ENCODE data around the gene AXIN2. TPM values are rescaled to one million over a fixed set of nuclear protein-coding genes. Genes with fewer than 3 reads are reported as not detected.

The AXIN2 gene
- total and polyA plus RNA-seq, 10 of the 15 experiments (the other 5 are each of a cell fraction or from before 2014, with no cell fraction given), result 0.47 to 7.8 (median 3.1) TPM

DNA sequence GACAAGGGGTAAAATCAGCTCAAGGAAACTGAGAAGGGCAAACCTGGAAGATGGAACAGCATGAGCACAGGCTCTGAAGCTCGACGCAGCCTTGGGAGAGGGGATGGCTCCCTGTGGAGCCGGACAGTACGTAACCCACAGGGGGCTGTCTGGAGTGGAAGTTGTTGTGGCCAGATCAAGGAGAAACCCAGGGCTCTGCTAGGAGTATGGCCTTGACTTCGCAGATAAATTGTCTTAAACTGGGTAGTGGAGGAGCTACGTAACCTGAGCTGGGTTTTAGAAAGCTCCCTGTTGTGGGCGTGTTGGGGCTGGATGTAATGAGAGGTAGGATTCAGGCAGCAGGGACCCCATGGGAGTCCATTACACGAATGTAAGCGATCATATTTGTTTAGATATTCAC lies 25.5 kb upstream of the AXIN2 start:
- ChIA-PET CTCF (interaction anchor here (0.6 to 1.5 kb wide), 2 partner anchors 30 to 1706 kb away, joined by 3 to 5 read pairs; no protein-coding TSS in a partner anchor), RAD21 (ENCODE audit: unreplicated experiment) (no interaction called here), SMC1A (ENCODE audit: uncharacterized antibody, unreplicated experiment) (no interaction called here), POLR2A (no interaction called here)
- no peaks in the 10 kb centered on the region for H3K4me1 ChIP-seq (ENCODE audit: control insufficient read depth, insufficient read depth, low read length)
- H3K9ac ChIP-seq (ENCODE audit: control insufficient read depth, insufficient read depth, low read length), result no peak overlapping the region
- no peak for ATAC-seq
- no peaks in the 10 kb centered on the region for H3K9me3 ChIP-seq (replicated peaks; ENCODE audit: control insufficient read depth, insufficient read depth, low read length)
- no TSS peak for BruUV-seq (replicated peaks)
- H2AFZ ChIP-seq (ENCODE audit: control insufficient read depth, low read depth, low read length), result no peak overlapping the region
- no peak for DNase-seq (ENCODE audit: low read depth, low spot score)
- no peak for FAIRE-seq
- TF ChIP-seq MEF2B (IDR thresholded peaks at IDR 0.05; ENCODE audit: partially characterized antibody, poor library complexity, severe bottlenecking) (no peak), FOXK2 (IDR thresholded peaks at IDR 0.05) (no peak)
- TF ChIP-seq, protein P1, sequence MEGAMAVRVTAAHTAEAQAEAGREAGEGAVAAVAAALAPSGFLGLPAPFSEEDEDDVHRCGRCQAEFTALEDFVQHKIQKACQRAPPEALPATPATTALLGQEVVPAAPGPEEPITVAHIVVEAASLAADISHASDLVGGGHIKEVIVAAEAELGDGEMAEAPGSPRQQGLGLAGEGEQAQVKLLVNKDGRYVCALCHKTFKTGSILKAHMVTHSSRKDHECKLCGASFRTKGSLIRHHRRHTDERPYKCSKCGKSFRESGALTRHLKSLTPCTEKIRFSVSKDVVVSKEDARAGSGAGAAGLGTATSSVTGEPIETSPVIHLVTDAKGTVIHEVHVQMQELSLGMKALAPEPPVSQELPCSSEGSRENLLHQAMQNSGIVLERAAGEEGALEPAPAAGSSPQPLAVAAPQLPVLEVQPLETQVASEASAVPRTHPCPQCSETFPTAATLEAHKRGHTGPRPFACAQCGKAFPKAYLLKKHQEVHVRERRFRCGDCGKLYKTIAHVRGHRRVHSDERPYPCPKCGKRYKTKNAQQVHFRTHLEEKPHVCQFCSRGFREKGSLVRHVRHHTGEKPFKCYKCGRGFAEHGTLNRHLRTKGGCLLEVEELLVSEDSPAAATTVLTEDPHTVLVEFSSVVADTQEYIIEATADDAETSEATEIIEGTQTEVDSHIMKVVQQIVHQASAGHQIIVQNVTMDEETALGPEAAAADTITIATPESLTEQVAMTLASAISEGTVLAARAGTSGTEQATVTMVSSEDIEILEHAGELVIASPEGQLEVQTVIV (IDR thresholded peaks at IDR 0.05; ENCODE audit: borderline replicate concordance, partially characterized antibody), result no peak
- no peaks in the 10 kb centered on the region for H3K27me3 ChIP-seq (replicated peaks in 1 of 2; ENCODE audit: control insufficient read depth in 2 of 2, insufficient read depth in 2 of 2, low read length in 1 of 2)
- no peaks in the 10 kb centered on the region for H4K20me1 ChIP-seq (ENCODE audit: control insufficient read depth, insufficient read depth)
- 21% methylated on average over 9 of the region's 9 CpGs for WGBS (ENCODE audit: insufficient coverage, insufficient replicate concordance, low lambda C conversion rate, missing lambda C conversion rate)
- H3K4me3 ChIP-seq, result no peak overlapping the region
- intact Hi-C loops (cut with micrococcal nuclease; ENCODE audit: unreplicated experiment) (no loop called here), in situ Hi-C loops (cut with MboI) (no loop called here)
- H3K79me2 ChIP-seq (ENCODE audit: control insufficient read depth, insufficient read depth, low read length), result no peaks in the 10 kb centered on the region
- no peak overlapping the region for H3K4me2 ChIP-seq (ENCODE audit: control insufficient read depth, insufficient read depth)
- no peaks in the 10 kb centered on the region for H3K36me3 ChIP-seq (ENCODE audit: control insufficient read depth in 2 of 2, insufficient read depth in 2 of 2, low read length in 1 of 2)
- H3K27ac ChIP-seq (ENCODE audit: control insufficient read depth, insufficient read depth), result no peak overlapping the region
